Measurements from ENCODE around the gene F13A1.

- TF ChIP-seq CTCF (IDR thresholded peaks at IDR 0.05) (no peak), POLR2A (IDR thresholded peaks at IDR 0.05) (no peak)
Observed at GRCh38 chr6:6317386-6317785, 3.1 kb downstream of the F13A1 start.

Data from suprapubic skin (tissue), 3 donors.